ENCODE measurements around the gene KIRREL3.
"Not testable (repeated sequence)": the region's sequence is repeated elsewhere in the genome, so short reads cannot be mapped to it uniquely, and the experiment has no call there.

KIRREL3 gene

DNA sequence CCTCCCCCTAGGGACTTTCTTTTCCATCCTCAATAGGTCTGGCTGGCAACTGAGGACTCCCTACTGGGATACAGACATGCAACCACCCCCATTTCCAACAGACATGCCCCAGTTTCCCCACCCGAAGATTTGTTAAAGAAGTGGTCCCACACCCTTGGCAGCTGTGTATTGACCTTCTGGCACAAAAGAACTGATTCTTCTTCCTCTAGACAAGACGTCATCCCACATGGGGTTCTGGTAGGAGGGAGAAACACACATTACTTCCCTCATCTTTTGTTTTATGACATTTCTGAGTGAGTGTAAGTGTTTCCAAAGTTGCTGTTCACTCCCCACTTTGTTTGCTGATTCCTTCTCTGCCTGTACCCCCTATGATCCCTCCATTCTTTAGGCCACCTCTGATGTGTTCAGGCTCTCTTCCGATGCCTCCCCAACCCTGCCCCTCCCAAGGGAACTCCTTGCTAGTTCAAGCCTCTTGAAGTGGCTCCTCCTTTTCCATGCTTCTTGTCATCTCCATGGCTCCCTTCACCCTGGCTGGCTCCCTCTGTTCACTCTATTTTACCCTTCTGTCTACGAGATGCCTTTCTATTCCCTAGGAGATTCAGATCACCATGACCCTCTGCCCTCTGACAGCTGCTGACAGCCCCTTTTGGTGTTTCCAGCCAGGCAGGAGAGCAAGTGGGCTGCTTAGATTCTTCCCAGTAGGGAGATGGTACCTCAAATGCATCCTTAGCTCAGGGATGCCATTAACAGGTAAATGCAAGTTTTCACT, 4.3 kb downstream of the KIRREL3 start:
- DNase-seq: no peak

DNA sequence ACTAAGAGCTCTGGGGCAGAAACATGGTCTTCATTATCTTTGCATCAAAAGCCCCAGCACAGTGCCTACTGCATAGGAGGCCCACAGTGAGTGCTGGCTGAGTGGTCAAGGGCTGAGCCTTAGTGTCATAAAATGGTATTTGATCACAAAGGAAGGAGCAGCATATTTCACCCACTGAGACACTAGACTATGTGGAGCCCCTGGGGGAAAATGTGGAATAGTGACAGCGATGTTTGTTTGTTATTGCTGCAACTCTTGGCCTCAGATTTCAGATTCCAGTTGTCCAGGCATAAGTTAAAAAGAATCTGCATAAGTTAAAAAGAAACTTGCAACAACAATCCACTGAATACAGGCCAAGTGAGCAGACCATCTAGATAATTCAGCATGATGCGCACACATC, 7.0 kb downstream of the KIRREL3 start:
- no peak for DNase-seq

DNA sequence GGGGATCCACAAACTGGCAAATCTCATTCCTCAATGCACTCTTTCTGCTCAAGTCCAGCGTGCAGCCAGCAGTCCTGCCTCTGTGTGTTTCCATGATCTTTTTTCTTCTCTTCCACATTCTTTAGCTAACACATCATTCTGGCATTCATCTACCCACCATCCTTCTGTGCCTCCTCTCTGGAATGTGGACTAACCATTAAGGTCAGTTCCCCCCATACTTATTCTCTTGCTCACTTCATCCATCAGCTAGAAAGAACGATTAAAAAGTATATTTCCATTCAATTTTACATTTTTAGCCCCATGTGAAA, 7.8 kb downstream of the KIRREL3 start:
- DNase-seq: no peak

DNA sequence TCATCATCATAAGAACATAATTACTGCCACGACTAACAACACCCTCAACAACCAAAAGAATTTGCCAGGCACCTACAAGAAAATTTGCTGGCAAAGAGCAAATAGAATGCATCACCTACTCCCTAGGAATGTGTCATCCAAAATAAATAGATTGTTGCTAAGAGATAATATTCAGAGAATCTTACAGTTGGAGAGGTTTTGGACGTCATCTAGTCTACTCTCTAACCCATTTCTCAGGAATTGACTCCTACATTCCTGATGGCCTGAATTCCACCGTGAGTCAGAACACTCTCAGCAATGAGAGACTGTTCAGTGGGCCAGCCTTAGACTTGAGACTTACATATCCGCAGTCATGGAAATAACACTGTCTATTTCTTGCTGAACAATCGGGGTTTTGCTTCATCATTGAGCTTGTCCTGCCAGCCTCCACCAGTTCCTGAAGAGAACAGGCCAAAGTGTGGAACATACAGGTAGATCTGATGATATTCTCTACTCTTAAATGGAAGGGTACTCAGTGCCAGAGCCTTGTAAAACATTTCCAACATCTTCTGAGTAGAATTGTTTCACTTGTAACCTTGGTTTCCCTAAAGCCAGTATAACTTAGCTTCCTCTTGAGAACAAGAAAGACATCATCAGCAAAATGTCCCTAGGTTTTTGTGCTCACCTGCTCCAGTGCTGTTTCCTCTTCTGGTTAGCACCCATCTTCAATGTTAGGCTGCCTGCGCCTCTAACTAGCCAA, 8.3 kb downstream of the KIRREL3 start:
- DNase-seq: no peak

DNA sequence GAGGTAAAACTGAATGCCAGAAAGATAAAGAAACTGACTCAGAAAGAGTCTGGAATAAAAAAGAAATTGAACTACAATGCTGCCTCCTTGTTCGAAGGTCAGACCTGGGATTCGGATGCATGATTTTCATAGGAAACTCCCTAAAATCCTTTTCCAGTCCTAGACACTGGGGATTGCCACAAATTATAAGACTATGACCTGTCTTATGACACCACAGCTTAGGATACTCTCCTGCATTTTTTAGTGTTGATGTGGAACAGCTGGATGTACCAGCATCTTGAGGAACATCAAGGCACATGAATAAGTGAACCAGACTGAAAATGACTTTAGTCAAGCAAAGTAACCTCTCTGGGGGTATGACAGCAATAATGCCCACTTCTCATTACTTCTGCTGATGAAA, 9.0 kb downstream of the KIRREL3 start:
- DNase-seq: no peak

DNA sequence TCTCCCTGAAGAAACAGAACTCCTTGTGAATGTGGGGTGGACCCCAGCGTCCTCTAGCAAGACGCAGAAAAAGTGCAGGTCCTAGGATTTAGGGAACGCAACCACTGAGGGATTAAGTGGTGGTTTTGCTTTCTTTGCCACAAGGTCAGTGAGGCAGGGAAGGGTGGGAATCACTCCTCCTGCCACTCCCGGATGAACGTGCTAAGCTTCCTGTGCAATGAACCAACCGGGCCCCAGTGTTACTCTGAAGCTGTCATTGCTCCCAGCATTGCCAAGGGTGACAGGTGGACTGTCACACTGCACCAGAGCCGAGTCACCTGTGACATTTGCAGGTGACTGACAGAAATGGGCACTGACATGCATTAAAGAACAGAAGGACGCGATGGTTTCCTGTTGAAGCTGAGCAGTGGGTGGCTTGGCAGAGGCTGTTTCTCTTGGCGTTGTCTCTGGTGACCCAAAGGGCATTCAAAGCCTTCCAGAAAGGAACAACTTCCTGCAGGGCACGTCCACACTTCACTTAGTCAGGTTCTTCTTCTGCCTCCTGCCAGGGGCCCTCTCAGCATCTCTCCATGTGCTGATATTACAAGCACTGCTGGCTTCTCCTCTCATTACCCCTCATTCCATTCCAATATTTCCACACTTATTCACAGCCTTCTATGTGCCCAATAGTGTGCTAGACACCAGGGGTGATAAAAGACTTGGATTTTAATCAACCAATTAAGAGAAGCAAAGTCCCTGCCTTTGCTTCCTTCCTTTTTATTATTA, 9.7 kb downstream of the KIRREL3 start:
- DNase-seq: no peak

DNA sequence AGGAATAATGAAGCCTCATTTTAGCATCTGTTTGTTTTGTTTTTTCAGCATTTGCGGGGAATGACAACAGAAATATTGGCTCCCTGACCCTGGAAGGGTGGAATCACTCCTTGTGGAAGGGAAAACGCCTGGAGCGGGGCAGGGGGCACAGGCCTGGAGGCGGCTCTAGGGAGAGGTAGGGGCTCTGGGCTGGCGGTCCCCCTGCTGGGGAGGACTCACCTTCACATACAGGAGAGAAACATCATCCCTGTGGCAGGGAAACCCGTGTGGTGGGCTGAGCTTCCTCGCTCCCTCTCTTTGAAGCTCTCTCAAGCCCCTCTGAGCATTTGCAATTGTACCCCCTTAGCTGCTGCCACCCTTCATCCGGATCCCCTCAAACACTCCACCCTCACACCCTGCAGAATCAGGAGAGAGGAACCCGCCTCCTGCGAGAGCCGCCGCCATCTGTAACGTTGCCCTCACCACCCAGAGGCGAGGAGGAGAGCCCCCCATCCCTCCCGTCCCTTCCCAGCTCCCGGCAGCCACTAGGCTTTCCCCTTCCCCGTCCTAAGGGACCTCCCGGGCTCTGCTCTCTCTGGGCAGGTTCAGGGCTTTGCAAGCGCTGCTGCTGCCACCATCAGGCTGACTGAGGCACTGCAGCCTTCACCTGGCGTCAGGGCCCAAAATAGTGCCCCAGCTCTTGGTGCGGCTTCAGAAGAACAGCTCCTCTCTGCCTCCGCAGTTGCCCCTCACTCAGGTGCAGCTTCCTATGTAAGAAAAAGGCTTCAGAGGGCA, 10.4 kb downstream of the KIRREL3 start:
- no peak for DNase-seq

DNA sequence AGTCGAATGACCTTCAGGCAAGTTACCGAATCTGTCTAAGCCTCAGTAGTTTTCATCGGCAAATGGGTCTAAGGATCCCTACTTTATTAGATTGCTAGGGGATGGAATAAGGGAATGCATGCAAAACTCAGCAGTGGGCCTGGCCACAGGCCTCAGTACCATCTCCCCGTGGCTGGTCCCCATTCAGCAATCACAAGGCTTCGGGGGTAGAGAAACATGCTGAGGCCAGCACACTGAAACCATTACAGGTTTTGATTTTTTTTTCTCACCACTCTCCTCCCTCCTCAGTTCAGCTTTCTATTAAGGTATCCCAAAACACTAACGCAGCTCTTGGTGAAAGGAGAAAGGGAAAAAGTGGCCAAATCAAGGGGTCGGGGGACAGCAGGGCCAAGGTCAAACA, 11.9 kb downstream of the KIRREL3 start:
- DNase-seq: no peak

DNA sequence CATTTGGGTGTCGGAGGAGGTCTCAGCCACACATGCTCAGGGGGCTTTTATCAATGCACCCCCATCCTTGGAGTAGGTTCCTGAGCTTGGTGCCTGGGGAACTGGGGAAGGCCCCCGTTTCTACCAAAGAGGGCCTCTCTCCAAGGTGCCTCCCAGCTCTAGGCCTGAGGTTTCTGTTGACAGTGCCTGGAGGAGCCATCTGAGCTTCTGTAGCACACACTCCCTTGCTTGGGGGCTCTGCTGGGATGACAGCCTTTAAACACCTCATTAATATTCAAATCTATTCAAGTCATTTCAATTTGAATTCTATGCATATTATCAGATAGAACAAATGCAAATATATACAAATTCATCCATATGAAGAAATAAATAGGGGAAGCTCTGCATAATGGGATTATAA, 18.9 kb downstream of the KIRREL3 start:
- DNase-seq: no peak

DNA sequence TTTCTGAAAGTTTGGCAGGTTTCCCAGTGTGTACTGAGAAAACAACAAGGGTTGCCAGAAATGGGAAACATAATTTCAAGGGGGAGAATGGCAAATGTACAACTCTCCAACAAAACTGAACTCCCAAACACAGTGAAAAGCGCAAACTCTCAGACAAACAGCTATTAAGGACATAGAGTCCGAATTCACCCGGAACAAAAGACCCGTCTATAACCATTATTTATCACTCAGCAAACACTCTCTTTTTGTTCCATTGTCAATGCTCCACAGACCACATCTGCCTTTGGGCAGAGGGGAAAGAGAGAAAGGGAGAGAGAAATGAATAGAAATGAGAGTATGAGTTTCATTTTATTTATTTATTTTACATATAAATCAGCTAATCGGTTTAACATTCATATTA, 21.7 kb downstream of the KIRREL3 start:
- DNase-seq: no peak

DNA sequence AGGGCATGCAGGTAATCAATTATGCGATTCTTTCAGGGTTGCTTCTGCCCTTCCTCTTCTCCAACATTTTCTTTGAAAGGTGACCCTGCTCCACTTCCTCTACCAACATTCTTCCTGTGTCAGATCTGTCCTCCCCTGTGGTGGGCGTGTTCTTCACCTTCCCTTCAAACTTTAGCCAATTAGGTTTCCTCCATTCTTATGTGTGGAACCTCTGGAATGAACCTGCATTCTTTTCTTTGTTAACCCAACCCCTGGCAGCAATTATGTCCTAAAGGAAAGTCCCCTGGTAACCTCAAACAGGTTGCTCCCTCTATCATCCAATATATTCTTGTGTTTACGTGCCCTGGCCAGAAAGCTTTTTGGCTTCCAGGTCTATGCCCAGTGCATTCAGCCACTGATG, 22.4 kb downstream of the KIRREL3 start:
- no peak for DNase-seq

DNA sequence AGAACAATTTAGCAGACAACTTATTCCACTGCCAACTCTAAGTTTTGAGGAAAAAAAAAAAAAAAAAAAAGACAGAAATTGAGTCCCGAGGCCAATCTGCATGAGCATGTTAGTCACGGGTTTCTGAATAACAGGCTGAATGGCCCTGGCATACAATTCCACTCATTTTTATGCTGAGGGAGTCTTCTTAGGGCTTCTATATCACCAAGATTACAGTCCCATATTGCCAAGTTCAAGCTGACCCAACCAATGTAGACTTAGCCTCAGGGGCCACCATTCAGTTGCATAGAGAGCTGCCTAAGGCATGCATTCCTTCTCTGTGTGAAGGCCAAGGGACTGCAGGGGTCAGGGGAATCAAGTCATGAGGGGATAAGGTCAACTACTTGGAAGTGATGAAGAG, 27.5 kb downstream of the KIRREL3 start:
- no peak for DNase-seq

DNA sequence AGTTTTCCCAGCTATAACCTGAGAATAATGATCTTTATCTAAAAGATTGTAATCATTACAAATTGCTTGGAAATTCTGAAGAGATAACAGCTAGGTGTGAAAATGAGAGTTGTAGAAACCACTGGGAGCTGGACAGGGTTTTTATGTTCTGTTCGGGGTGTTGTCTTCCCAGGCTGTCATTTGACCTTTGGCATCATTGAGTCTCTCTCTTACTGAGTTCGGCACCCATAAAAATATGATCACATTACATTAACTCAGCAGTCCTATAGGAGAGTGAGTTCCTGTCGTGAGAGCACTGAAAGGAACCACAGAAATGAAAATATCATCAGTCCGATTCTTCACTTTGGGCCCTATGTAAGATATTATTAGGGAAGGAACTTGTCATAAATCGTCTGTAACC, 29.3 kb downstream of the KIRREL3 start:
- no peak for DNase-seq

DNA sequence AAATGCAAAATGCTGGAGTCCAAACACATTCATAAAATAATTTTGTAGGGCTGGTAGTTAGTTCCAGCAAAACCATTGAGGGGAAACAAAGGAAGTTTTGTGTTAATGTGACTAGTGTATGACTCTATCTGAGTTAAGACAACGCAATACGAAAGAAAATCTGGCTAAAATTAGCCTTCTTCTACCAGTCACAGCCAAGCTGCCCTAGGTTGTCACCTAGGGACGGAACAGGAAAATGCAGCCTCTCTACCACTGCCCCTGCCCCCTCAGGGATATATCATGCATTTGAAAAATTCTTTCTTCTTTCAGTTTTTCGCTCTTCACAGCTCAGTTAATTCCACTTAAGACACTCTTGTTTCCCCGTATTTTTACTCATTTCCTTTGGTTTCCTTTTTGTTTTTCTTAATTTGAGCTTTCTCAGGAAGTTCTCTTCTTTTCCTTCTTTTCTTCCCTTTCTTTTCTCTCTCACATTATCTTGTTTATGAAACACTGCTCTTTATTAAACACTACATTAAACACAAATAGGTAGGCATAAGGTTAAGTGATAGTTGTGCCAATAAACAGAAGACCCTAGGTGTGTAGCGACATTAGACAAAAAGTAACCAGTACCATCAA, 30.6 kb downstream of the KIRREL3 start:
- no peak for DNase-seq

DNA sequence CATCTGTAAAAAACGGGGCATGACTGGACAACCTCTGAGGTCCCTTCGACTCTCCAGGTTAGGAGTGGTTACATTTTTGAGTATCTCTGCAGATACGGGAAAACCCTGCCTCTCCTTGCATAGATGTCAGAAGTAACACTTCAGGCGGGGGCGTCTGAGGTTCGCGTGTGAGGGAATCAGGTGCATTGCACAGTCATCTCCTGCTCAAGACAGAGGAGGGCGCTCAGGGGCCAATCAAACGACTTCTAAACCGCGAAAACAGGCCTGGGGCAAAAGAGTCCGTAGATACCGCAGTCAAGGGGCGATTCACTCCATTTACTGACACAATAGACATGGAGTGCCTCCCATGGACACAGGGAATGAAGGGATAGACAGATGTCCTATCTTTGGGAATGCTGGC, 31.7 kb downstream of the KIRREL3 start:
- DNase-seq: no peak

DNA sequence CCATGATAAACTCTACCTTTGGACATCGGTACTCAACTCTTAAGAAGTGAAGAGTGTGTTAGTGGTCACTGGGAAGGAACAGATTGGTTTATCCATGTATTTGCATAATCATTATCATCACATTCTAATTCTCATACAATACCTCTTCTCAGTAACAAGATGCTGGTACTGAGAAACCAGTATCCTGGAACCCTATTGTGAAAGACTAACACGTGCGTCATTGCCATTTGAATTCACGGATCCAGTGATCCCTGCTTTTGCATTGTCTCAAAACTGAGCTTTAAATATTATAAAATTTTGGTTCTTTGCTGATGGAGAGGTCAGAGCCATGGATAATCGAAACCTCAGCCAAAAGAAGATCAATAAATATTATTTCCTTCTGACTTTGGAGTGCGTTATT, 35.2 kb downstream of the KIRREL3 start:
- DNase-seq: no peak

DNA sequence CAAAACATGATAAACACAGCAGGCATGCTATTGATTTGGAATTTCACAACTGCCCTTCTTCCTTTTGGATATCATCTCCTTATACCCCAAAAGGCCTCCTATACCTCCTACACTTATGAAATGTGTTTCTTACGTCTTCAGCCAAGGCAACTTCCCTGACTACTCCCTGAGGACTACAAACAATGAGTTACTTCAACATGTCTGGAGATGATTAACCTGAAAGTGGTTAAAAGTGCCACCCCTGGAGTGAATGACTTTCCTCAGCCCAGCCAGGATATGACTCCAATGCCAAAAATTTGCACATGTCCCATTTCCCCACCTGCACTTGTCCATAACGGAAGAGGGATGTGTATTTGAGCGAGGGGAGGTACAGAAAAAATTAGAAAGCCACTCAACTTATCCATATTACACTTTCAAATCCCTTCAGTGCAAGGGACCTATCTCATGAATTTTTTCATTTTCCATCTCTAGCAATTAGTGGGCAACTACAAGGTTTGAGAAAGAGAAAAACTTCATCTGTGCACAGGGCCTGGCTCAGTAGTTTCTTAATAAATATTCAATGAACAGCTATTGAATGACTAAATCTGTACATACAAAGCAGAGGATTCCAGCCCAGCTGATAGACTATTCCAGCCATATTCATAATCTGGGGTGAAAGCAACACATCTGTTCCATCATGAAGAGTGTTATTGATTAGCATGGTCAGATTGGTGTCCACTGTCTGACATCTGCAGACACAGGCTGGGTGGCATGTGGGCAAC, 36.8 kb downstream of the KIRREL3 start:
- DNase-seq: no peak

DNA sequence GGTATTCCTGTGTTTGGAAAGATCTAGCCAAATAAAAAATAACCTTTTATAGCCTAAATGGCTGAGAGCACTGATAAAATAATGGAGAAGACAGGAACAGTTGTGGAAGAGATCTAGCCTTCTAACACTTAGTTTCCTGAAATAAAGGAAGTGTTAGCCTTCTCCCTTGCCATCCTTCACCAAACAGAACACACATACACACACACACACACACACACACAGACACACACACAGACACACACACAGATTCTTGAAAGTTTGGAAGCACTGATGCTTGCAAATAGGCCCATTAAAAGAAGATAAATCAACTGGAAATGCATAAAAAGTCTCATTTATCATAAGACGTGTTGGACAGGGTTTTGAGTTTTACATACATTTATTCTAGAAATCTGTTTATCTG, 37.5 kb downstream of the KIRREL3 start:
- DNase-seq: no peak

DNA sequence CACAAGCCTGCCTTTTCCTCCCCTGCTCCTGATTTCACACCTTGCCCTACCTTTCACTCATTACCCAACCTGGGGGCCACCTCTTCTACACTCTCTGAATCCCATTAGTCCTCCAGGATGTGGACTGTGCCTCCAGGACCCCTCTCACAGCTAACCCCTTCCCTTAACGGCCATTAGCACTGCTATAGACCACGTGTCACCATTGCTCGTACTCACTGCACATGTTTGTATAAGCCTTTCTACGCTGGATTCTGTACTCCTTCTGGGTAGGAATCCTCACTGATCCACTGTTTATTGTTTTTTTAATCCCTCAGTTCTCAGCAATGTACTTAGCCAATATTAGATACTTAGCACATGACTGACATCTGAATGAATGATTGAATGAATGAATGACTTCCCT, 40.9 kb downstream of the KIRREL3 start:
- DNase-seq: no peak

DNA sequence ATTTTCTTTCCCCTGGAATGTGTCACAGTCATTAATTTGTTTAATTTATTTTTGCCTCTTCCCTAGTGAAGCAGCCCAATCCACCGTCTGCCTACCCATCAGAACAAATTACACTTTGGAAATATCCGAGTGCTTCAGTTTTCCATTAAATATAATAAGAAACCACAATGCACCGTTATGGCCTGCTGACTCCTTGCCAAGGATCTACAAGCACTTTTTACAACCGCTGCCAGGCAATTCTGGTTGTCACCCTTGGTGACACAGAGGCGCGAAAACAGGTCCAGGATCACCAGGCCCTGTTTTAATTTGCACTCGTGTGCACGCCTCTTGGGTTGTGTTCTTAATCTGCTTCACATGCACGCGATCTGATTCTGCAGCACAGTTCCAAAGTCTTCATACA, 43.9 kb downstream of the KIRREL3 start:
- DNase-seq: no peak

DNA sequence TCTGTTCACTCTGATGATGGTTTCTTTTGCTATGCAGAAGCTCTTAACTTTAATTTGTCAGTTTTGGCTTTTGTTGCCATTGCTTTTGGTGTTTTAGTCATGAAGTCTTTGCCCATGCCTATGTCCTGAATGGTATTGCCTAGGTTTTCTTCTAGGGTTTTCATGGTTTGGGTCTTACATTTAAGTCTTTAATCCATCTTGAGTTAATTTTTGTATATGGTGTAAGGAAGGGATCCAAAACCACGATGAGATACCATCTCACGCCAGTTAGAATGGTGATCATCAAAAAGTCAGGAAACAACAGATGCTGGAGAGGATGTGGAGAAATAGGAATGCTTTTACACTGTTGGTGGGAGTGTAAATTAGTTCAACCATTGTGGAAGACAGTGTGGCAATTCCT, 48.0 kb downstream of the KIRREL3 start:
- not testable (repeated sequence) for DNase-seq

DNA sequence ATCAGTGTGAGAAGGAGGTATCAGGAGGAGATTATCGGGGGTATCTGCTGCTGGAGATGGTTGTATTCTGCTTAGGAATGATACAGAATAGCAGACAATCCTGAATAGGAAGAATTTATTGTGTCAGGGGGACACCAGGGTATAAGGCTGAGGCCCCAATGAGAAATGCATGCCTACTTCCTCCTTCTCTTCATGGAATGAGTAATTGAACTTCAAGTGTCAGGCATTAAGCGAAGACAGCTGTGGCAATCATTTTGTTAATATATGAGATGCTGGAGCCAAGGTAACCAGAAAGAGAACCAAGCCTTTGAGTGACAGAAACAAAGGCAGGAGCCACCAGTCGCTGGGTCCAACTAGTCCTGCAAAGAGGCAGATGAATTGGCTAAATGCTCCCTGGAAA, 49.1 kb downstream of the KIRREL3 start:
- no peak for DNase-seq

All from MV-4-11 (cell line).